Mammary epithelial cell (primary cell): ENCODE measurements around the gene FBLN5.

Experiments
- CTCF ChIP-seq, 2 donors: IDR thresholded peaks in 1 of 2; conservative IDR thresholded peaks in 1 of 2; 2 replicates each; pipeline ENCODE4 v1.5.1; 2011 to 2012; ENCODE audit warnings: inconsistent platforms in 2 of 2, low read length in 2 of 2, mild to moderate bottlenecking in 2 of 2, control low read depth in 1 of 2, low read depth in 1 of 2; ENCODE audit not compliant: insufficient read depth in 1 of 2; ENCODE audit errors: extremely low read depth in 1 of 2
- EZH2 ChIP-seq: IDR thresholded peaks from 2 replicates; pipeline ENCODE4 v1.6.1; 2012; ENCODE audit warnings: low read length, inconsistent platforms, borderline replicate concordance

- no peak for TF ChIP-seq EZH2
- no peak for TF ChIP-seq CTCF (conservative IDR thresholded peaks at IDR 0.05 in 1 of 2, IDR thresholded peaks at IDR 0.05 in 1 of 2; ENCODE audit: extremely low read depth in 1 of 2, insufficient read depth in 1 of 2, low read depth in 1 of 2, low read length in 2 of 2)
Observed at GRCh38 chr14:91927800-91928199, 19.7 kb downstream of the FBLN5 start.
